Measurements from ENCODE around the gene RELT. TPM values are rescaled to one million over a fixed set of nuclear protein-coding genes. Genes with fewer than 3 reads are reported as not detected.

RELT gene
- total RNA-seq, 1 experiment from 2014 or later = 24.5 TPM

DNA sequence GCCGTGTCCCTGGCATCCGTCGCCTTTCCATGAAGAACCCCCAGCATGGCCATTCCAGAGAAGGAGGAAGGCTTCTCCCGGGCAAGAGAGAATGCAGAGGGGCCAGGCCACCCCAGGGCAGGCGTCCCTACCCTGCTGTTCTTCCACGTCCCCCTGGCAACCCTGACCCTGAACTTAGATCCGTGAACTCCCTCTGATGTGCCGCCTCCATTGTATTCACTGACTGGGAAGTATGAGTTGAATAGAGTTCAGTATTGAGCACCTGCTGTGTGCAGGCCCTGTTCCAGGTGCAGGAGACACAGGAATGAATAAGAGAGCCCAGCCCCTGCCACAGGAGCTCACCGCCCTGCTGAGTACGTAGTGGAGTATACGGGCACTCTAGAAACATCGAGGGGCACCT, 29.1 kb upstream of the RELT start:
- H3K4me1 ChIP-seq (ENCODE audit: insufficient read depth, low read length) = peaks cover 4% of the 10 kb centered on the region; the same call in 1 of the 2 replicates
- no peak overlapping the region for H2AFZ ChIP-seq (ENCODE audit: low read length)
- ATAC-seq (no peak), DNase-seq (no peak)
- BruUV-seq (replicated peaks) = no TSS peak
- H3K9me2 ChIP-seq (replicated peaks; ENCODE audit: low read length) = no peaks in the 10 kb centered on the region
- H3K36me3 ChIP-seq (ENCODE audit: low read depth, low read length) = no peaks in the 10 kb centered on the region
- ChIA-PET POLR2A (ENCODE audit: unreplicated experiment) (no interaction called here), CTCF (no interaction called here)
- no peak overlapping the region for H3K4me2 ChIP-seq (ENCODE audit: low read length)
- no peak overlapping the region for H3K4me3 ChIP-seq (ENCODE audit: low read length)
- TF ChIP-seq EZH2phosphoT487 (IDR thresholded peaks at IDR 0.05; ENCODE audit: borderline replicate concordance, low read length) = no peak
- no peak for TF ChIP-seq EZH2 (IDR thresholded peaks at IDR 0.05; ENCODE audit: low read length, unreplicated experiment)
- TF ChIP-seq, protein P1, sequence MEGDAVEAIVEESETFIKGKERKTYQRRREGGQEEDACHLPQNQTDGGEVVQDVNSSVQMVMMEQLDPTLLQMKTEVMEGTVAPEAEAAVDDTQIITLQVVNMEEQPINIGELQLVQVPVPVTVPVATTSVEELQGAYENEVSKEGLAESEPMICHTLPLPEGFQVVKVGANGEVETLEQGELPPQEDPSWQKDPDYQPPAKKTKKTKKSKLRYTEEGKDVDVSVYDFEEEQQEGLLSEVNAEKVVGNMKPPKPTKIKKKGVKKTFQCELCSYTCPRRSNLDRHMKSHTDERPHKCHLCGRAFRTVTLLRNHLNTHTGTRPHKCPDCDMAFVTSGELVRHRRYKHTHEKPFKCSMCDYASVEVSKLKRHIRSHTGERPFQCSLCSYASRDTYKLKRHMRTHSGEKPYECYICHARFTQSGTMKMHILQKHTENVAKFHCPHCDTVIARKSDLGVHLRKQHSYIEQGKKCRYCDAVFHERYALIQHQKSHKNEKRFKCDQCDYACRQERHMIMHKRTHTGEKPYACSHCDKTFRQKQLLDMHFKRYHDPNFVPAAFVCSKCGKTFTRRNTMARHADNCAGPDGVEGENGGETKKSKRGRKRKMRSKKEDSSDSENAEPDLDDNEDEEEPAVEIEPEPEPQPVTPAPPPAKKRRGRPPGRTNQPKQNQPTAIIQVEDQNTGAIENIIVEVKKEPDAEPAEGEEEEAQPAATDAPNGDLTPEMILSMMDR (conservative IDR thresholded peaks at IDR 0.05; ENCODE audit: low read depth, low read length) = no peak
- no peak overlapping the region for H3K9ac ChIP-seq (ENCODE audit: low read length)
- no peaks in the 10 kb centered on the region for H3F3A ChIP-seq (ENCODE audit: low read length, unreplicated experiment)
- H3K79me2 ChIP-seq (ENCODE audit: low read length) = peaks cover 9% of the 10 kb centered on the region
- H3K9me3 ChIP-seq (ENCODE audit: low read length) = no peaks in the 10 kb centered on the region
- intact Hi-C loops (cut with micrococcal nuclease) = no loop called here
- H4K20me1 ChIP-seq (ENCODE audit: low read length) = no peaks in the 10 kb centered on the region
- H3K27ac ChIP-seq (ENCODE audit: low read length) = no peak overlapping the region
- no peaks in the 10 kb centered on the region for H3K27me3 ChIP-seq (ENCODE audit: low read length)

DNA sequence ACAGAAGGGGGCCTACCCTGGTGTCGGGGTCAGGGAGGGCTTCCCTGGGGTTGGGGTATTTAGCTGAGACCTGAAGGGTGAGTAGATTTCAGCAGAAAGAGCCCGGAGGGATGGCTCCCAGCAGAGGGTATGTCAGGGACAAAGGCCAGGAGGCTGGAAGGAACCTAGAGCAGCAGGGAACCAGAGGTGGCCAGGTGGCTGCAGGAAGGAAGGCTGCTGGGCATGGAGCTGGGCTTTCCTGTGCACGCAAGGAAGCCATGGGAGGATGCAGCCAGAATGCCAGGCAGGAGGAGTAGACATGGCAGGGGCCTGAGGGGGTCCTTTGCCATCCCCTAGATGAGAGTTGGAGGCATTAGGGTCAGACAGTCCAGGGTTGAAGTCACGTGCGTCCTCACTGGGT, 27.4 kb upstream of the RELT start:
- Histone ChIP-seq H3K27ac (ENCODE audit: low read length) (no peak overlapping the region), H3K36me3 (ENCODE audit: low read depth, low read length) (no peaks in the 10 kb centered on the region), H3K9me2 (replicated peaks; ENCODE audit: low read length) (no peaks in the 10 kb centered on the region), H2AFZ (ENCODE audit: low read length) (no peak overlapping the region), H3K9ac (ENCODE audit: low read length) (no peak overlapping the region), H3K4me1 (ENCODE audit: insufficient read depth, low read length) (no peaks in the 10 kb centered on the region), H4K20me1 (ENCODE audit: low read length) (no peaks in the 10 kb centered on the region), H3K27me3 (ENCODE audit: low read length) (no peaks in the 10 kb centered on the region), H3F3A (ENCODE audit: low read length, unreplicated experiment) (no peaks in the 10 kb centered on the region), H3K4me3 (ENCODE audit: low read length) (no peak overlapping the region), H3K9me3 (ENCODE audit: low read length) (no peaks in the 10 kb centered on the region), H3K4me2 (ENCODE audit: low read length) (no peak overlapping the region), H3K79me2 (ENCODE audit: low read length) (peaks cover 3% of the 10 kb centered on the region)
- DNase-seq = no peak
- intact Hi-C loops (cut with micrococcal nuclease) = no loop called here
- TF ChIP-seq, protein P1 (conservative IDR thresholded peaks at IDR 0.05; ENCODE audit: low read depth, low read length) = no peak
- no peak for TF ChIP-seq EZH2phosphoT487 (IDR thresholded peaks at IDR 0.05; ENCODE audit: borderline replicate concordance, low read length)
- ATAC-seq = no peak
- BruUV-seq (replicated peaks) = no TSS peak
- CTCF ChIA-PET = no interaction called here
- POLR2A ChIA-PET (ENCODE audit: unreplicated experiment) = no interaction called here

DNA sequence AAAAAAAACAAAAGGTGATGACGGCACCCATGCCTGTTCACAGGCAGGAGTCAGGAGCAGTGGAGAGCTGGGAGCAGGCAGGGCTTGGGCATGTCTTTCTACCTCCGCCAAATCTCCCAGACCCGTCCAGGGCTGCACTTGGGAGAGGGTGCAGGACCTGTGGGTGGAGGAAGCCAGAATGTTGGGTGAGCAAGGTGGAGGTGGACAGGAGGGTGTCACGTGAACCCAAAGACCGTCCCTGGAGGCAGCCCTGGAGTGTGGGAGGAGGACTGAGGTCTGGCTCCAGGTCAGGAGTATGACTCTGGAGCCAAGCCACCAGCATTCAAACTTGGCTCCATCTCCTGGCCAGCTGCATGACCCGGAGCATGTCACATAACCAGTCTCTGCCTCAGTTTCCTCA, 26.6 kb upstream of the RELT start:
- H3K27me3 ChIP-seq (ENCODE audit: low read length) = no peaks in the 10 kb centered on the region
- no peak overlapping the region for H3K27ac ChIP-seq (ENCODE audit: low read length)
- no peak overlapping the region for H3K4me2 ChIP-seq (ENCODE audit: low read length)
- H3K9me2 ChIP-seq (replicated peaks; ENCODE audit: low read length) = no peaks in the 10 kb centered on the region
- H3K36me3 ChIP-seq (ENCODE audit: low read depth, low read length) = no peaks in the 10 kb centered on the region
- CTCF ChIA-PET = interaction anchor here (0.6 kb wide), 1 partner anchor 1067 kb away, joined by 3 read pairs; no protein-coding TSS in a partner anchor
- no peaks in the 10 kb centered on the region for H3K79me2 ChIP-seq (ENCODE audit: low read length)
- DNase-seq (no peak), ATAC-seq (no peak)
- no peak overlapping the region for H3K9ac ChIP-seq (ENCODE audit: low read length)
- POLR2A ChIA-PET (ENCODE audit: unreplicated experiment) = no interaction called here
- H3F3A ChIP-seq (ENCODE audit: low read length, unreplicated experiment) = no peaks in the 10 kb centered on the region
- no peak overlapping the region for H2AFZ ChIP-seq (ENCODE audit: low read length)
- no peaks in the 10 kb centered on the region for H3K4me1 ChIP-seq (ENCODE audit: insufficient read depth, low read length)
- intact Hi-C loops (cut with micrococcal nuclease) = no loop called here
- TF ChIP-seq EZH2 (IDR thresholded peaks at IDR 0.05; ENCODE audit: low read length, unreplicated experiment) (no peak), EZH2phosphoT487 (IDR thresholded peaks at IDR 0.05; ENCODE audit: borderline replicate concordance, low read length) (no peak)
- TF ChIP-seq, protein P1 (conservative IDR thresholded peaks at IDR 0.05; ENCODE audit: low read depth, low read length) = no peak
- no TSS peak for BruUV-seq (replicated peaks)
- no peaks in the 10 kb centered on the region for H4K20me1 ChIP-seq (ENCODE audit: low read length)
- no peak overlapping the region for H3K4me3 ChIP-seq (ENCODE audit: low read length)
- no peaks in the 10 kb centered on the region for H3K9me3 ChIP-seq (ENCODE audit: low read length)

All from PC-3 (cell line).